GM19035 (cell line): ENCODE measurements around the gene CHST3.

Experiments
- ATAC-seq: cut with Tn5 transposase; IDR thresholded peaks from one replicate; pipeline ENCODE4 v1.9.1; 2021; ENCODE audit not compliant: unreplicated experiment

Gene CHST3

GRCh38 chr10:72049969-72050781 is 86.0 kb downstream of the CHST3 start:
- no peak for ATAC-seq

- no peak for ATAC-seq
Observed at GRCh38 chr10:72050873-72051272, 86.7 kb downstream of the CHST3 start.

- ATAC-seq: no peak
Observed at GRCh38 chr10:72053690-72054089, 89.5 kb downstream of the CHST3 start.

- no peak for ATAC-seq
Observed at GRCh38 chr10:72056113-72056512, 91.9 kb downstream of the CHST3 start.

- no peak for ATAC-seq
Observed at GRCh38 chr10:72056932-72057751, 92.9 kb downstream of the CHST3 start.

GRCh38 chr10:72058347-72058898 is 94.2 kb downstream of the CHST3 start:
- ATAC-seq: no peak

GRCh38 chr10:72058989-72059842 is 95.0 kb downstream of the CHST3 start:
- no peak for ATAC-seq

GRCh38 chr10:72059843-72060822 is 95.9 kb downstream of the CHST3 start:
- ATAC-seq: no peak

- ATAC-seq: no peak
Observed at GRCh38 chr10:72061491-72061890, 97.3 kb downstream of the CHST3 start.

GRCh38 chr10:72061930-72062329 is 97.7 kb downstream of the CHST3 start:
- ATAC-seq: no peak

- ATAC-seq: no peak
Observed at GRCh38 chr10:72062382-72062781, 98.2 kb downstream of the CHST3 start.
